ENCODE data around the gene DTD1.

The DTD1 gene

DNA sequence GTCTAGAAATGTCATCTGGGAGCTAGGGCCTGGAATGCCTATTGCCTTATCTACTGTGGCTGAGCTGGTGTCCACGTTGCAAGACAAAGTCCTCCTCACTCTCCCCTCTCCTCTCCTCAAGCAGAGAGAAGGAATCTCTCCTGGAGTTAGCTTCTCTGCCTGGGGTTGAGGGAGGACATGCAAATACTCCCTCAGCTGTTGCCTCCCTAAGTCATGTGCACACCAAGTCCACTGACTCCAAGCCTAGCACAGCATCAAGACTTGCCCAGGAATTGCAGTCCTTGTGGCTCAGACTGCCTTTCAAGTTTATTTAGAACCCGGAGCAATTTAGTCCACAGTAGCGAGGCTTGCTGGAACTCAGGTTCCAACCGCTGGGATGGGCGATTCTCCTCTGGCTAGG, 187.8 kb downstream of the DTD1 start:
- ATAC-seq (ENCODE audit: low read depth) (no peak), DNase-seq (ENCODE audit: low spot score) (no peak)
- Histone ChIP-seq H3K27me3 (ENCODE audit: insufficient read depth, poor library complexity, severe bottlenecking) (peaks cover 5% of the 10 kb centered on the region), H3K27ac (ENCODE audit: poor library complexity, severe bottlenecking) (no peak overlapping the region), H3K9me3 (ENCODE audit: severe bottlenecking) (no peaks in the 10 kb centered on the region), H3K4me1 (ENCODE audit: insufficient read depth, poor library complexity, severe bottlenecking) (no peaks in the 10 kb centered on the region), H3K36me3 (ENCODE audit: low read depth) (no peaks in the 10 kb centered on the region), H3K4me3 (ENCODE audit: severe bottlenecking) (no peak overlapping the region)
- TF ChIP-seq, protein P1, sequence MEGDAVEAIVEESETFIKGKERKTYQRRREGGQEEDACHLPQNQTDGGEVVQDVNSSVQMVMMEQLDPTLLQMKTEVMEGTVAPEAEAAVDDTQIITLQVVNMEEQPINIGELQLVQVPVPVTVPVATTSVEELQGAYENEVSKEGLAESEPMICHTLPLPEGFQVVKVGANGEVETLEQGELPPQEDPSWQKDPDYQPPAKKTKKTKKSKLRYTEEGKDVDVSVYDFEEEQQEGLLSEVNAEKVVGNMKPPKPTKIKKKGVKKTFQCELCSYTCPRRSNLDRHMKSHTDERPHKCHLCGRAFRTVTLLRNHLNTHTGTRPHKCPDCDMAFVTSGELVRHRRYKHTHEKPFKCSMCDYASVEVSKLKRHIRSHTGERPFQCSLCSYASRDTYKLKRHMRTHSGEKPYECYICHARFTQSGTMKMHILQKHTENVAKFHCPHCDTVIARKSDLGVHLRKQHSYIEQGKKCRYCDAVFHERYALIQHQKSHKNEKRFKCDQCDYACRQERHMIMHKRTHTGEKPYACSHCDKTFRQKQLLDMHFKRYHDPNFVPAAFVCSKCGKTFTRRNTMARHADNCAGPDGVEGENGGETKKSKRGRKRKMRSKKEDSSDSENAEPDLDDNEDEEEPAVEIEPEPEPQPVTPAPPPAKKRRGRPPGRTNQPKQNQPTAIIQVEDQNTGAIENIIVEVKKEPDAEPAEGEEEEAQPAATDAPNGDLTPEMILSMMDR (IDR thresholded peaks at IDR 0.05; ENCODE audit: poor library complexity, severe bottlenecking) = no peak

DNA sequence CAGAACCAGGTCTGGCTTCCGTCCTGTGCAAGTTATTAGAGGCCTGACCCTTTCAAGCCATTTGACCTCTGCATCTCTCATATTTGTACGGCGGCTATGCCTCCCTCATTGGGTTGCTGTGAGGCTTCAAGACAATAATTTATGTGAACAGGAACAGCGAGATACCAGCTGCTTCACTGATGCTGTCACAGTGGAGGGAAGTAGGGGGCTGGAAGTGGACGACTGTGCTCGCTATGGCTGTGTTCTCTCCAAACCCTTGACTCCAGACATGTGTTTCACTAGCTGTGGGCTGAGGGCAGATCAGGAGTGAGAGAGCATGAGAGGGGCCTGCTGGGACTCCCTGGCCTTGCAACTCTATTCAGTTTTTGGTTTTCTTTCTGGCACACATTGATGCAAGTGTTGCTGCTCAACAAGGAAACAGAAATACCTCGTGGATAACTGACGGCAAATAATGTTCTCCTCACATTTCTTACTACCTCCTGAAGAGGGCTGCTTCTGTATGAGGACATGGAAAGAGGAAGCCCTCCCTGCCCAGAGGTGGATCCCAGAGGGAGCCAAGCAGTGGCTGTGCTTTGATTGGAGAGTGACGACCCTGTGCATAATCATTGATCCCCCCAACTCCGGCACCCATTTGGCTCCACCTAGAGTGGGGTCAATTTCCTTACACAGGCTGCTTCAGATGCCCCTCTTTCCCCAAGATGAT, 191.0 kb downstream of the DTD1 start:
- no peaks in the 10 kb centered on the region for H3K27me3 ChIP-seq (ENCODE audit: insufficient read depth, poor library complexity, severe bottlenecking)
- H3K9me3 ChIP-seq (ENCODE audit: severe bottlenecking) = no peaks in the 10 kb centered on the region
- no peak overlapping the region for H3K4me3 ChIP-seq (ENCODE audit: severe bottlenecking)
- ATAC-seq (ENCODE audit: low read depth) (no peak), DNase-seq (ENCODE audit: low spot score) (no peak)
- H3K36me3 ChIP-seq (ENCODE audit: low read depth) = no peaks in the 10 kb centered on the region
- TF ChIP-seq, protein P1 (IDR thresholded peaks at IDR 0.05; ENCODE audit: poor library complexity, severe bottlenecking) = no peak
- no peaks in the 10 kb centered on the region for H3K4me1 ChIP-seq (ENCODE audit: insufficient read depth, poor library complexity, severe bottlenecking)
- no peak overlapping the region for H3K27ac ChIP-seq (ENCODE audit: poor library complexity, severe bottlenecking)

DNA sequence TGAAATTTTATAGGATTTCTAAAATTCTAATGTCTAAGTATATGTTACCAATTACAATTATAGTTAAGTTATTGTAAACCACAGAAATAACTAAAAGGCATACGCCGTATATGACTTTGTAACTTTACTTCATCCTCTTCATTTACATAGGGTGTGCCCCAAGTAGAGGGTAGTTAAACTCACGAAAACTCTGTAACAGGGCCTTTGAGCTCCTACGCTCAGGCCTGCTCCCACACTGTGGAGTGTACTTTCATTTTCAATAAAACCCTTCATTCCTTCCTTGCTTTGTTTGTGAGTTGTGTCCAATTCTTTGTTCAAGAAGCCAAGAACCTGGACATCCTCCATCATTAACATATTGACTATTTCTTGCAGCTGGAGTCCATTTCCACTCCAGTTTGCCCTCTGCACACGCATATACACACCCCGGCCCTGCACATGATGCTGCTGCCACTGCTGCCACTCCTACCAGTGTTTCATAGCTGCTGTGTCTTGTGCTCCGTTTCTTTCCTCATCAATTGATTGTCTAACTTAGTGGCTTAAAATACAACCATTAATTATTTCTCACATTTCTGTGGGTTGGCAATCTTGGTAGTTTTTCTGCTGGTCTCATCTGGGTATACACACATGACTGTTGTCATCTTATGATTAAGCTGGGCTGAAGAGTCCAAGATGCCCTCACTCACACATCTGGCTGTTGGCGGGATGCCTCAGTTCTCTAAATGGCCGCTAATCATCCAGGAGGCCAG, 192.7 kb downstream of the DTD1 start:
- H3K4me3 ChIP-seq (ENCODE audit: severe bottlenecking) = no peak overlapping the region

DNA sequence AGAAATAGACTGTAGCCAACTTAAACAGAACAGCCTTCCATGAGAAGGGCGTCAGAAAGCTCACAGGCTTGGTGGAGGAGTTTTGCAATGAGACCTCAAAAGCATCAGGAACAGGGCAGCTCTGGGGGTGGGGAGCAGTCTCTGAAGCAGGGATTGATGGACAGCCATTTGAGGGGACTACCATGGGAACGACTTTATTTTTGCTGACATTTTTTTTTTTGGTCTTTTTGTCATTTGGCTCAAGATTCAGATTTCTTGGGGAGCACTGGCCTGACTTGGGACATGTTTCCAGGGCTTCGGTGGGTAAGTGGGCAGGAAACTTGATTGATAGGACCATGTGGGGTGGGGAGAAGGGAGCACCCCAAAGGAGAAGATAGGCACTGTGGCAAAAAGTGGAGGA, 193.7 kb downstream of the DTD1 start:
- TF ChIP-seq, protein P1 (IDR thresholded peaks at IDR 0.05; ENCODE audit: poor library complexity, severe bottlenecking) = no peak
- H3K27me3 ChIP-seq (ENCODE audit: insufficient read depth, poor library complexity, severe bottlenecking) = no peaks in the 10 kb centered on the region
- H3K4me1 ChIP-seq (ENCODE audit: insufficient read depth, poor library complexity, severe bottlenecking) = no peaks in the 10 kb centered on the region
- ATAC-seq (ENCODE audit: low read depth) (no peak), DNase-seq (ENCODE audit: low spot score) (no peak)
- no peak overlapping the region for H3K27ac ChIP-seq (ENCODE audit: poor library complexity, severe bottlenecking)
- H3K36me3 ChIP-seq (ENCODE audit: low read depth) = no peaks in the 10 kb centered on the region
- no peaks in the 10 kb centered on the region for H3K9me3 ChIP-seq (ENCODE audit: severe bottlenecking)
- no peak overlapping the region for H3K4me3 ChIP-seq (ENCODE audit: severe bottlenecking)

More for the DNA sequence above, 192.7 kb downstream of the DTD1 start:
- H3K4me1 ChIP-seq (ENCODE audit: insufficient read depth, poor library complexity, severe bottlenecking) = no peaks in the 10 kb centered on the region
- H3K27ac ChIP-seq (ENCODE audit: poor library complexity, severe bottlenecking) = no peak overlapping the region
- ATAC-seq (ENCODE audit: low read depth) = no peak
- TF ChIP-seq, protein P1 (IDR thresholded peaks at IDR 0.05; ENCODE audit: poor library complexity, severe bottlenecking) = no peak
- H3K9me3 ChIP-seq (ENCODE audit: severe bottlenecking) = no peaks in the 10 kb centered on the region
- no peak for DNase-seq (ENCODE audit: low spot score)
- no peaks in the 10 kb centered on the region for H3K36me3 ChIP-seq (ENCODE audit: low read depth)
- H3K27me3 ChIP-seq (ENCODE audit: insufficient read depth, poor library complexity, severe bottlenecking) = no peaks in the 10 kb centered on the region
